Stimulated activated CD8-positive, alpha-beta memory T cell treated with anti-CD3 and anti-CD28 coated beads, Interleukin-12 subunit alpha, Interleukin-12 subunit beta, amount 100 ng/mL, for 1 hour (primary cell): Measurements from ENCODE around the gene GLIS1.

ENCODE experiments used
- DNase-seq: peaks from one replicate; pipeline ENCODE4 v3.0.0-alpha.2; 2020; ENCODE audit warnings: low read depth

The GLIS1 gene

GRCh38 chr1:53693773-53694717 is 44.9 kb downstream of the GLIS1 start:
- DNase-seq, result no peak

GRCh38 chr1:53693339-53693738 is 45.6 kb downstream of the GLIS1 start:
- no peak for DNase-seq

- DNase-seq, result no peak
These were observed 47.6 kb downstream of the GLIS1 start for GRCh38 chr1:53691326-53691725.

DNA sequence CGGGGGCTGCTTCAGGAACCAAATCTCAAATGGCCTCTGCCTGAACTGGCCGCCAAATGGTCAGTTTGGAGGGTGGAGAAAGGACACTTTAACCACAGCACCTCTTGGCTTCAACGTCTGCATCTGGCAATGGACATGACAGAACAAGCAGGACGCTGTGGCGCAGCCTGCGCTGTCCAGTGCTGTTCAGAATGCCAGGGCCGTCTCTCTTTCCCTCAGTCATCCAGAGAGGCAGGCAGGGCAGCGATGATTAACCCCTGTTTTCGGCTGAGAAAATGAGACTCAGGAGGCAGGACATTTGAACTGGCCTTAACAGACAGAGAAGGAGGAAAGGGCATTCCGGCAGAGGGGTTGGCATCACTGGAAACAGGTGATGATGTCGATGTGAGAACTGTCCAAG is 48.6 kb downstream of the GLIS1 start:
- no peak for DNase-seq

GRCh38 chr1:53689736-53690326 is 49.1 kb downstream of the GLIS1 start:
- DNase-seq, result no peak

GRCh38 chr1:53689223-53689622 is 49.7 kb downstream of the GLIS1 start:
- DNase-seq, result no peak

DNA sequence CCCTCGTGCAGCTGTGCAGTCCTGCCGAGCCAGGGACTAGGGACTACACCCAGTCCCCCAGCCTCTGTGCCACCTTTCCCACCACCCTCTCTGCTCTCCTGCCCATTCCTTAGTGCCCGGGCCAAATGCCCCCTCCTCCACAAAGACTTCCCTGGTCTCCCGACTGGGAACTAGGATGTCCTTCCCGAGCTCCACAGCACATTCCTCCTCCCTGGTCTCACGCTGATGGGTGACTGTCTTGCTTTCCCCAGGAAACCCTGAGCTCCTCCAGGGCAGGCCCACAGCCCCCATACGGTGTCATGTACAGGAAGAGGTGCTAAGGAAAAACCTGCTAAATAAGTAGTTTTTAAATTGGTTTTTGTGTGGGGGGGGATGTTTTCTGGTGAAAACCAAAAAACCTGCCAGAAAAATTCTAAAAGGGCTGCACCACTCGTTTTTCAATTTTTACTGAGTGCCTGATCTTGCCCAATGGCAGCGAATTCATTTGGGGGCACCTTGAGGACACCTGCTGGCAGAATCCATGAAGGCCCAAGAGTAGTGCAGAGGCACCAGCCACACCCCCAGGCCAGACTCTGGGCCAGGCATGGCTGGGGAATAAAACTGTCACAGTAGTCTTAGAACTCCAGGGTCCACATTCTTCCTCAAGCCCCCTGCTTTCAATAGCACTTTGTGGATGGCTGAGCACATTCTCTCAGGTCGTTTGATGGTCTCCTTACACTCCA is 50.4 kb downstream of the GLIS1 start:
- DNase-seq, result no peak

DNA sequence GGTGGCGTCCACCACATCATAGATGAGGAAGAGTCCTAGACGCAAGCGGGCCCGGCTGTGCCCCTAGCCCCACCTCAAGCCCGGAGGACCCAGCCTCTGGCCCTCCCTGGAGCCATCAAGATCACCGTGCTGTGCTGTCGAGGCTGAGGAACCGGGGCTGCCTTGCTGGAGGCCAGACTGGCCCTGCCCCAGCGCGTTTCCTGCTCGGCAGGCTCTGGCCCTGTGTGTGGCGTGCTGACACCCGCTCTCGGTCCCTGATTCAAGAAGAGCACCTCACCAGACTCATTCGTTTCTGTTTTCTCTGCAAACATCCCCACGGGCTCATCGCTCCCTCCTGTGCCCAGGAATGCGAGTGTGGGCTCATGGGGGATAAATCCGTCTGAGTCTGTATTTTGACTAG is 51.1 kb downstream of the GLIS1 start:
- no peak for DNase-seq

GRCh38 chr1:53687426-53687825 is 51.5 kb downstream of the GLIS1 start:
- DNase-seq, result no peak

GRCh38 chr1:53686965-53687267 is 52.0 kb downstream of the GLIS1 start:
- no peak for DNase-seq

DNA sequence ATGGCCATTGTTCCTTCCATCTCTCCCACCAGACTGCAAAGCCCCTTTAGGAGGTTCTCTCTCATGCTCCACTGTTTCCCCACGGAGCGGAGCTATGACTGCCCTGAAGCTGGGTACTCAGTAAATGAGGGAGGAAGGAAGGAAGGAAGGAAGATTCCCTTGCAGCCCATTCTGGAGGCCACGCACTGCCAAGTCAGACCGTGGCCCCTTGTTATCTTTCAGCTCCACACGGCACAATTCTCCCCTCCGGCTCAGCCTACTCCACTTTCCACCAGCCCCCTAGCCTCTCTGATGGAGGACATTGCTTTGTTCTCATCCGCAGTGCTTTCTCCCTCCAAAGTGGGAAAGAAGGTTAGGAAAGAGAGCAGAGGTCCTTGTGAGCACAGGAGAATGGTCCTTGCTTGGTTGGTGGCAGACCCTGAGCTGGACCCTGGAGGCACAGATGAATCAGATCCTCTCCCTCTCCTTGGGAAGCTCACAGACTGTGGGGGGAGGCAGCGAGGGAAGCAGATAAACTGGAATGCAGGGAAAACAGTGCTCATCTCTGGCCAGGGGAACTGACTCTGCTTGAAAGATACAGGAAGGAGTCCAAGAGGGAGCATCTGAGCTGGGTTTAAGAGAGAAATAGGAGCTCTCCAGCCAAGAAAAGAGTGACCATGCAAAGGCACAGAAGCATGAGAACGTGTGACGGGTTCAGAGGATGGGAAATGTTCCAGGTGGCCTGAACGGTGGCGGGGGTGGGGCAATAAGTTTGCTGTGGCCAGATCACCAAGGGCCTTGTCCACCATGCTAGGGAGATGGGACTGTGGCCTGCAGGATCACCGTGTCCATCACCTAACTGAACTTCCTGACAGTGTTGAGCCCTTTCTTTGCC is 52.6 kb downstream of the GLIS1 start:
- no peak for DNase-seq

GRCh38 chr1:53685272-53686051 is 53.5 kb downstream of the GLIS1 start:
- no peak for DNase-seq

- DNase-seq, result no peak
These were observed 54.2 kb downstream of the GLIS1 start for GRCh38 chr1:53684741-53685140.

- no peak for DNase-seq
These were observed 54.8 kb downstream of the GLIS1 start for GRCh38 chr1:53683986-53684740.

- no peak for DNase-seq
These were observed 56.1 kb downstream of the GLIS1 start for GRCh38 chr1:53682881-53683280.

DNA sequence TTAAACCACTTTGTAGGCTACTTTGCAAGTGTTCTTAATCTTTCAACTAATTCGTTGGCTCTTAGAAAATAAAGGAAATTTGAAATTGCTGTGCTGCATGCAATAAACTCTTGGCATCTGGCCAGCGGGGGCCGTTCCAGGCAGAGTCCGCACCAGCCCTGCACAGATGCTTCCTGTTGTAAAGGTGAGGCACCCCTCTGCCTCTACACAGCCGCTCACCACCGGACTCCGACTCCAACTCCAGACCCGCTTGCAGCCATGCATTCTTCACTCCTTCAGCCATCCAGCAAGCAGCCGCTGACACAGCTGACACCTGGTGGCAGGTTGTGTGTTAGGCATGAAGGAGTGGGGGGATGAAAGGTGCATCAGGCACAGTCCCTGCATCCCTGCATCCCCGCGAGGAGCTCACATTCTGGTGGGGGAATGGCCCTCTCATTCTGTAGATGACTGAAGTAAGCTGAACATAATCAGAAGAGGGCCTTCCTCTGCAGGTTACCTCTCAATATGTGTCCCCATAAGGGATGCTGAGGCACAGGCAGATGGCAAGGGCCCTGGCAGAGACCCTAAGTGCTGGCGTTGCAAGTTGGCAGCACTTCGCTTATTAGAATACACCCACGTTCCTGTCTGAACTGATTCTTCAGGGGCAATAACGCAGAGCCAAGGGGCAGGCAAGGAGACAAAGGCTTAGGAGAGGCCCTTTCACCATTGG is 56.8 kb downstream of the GLIS1 start:
- DNase-seq, result peak; percentile 4

DNA sequence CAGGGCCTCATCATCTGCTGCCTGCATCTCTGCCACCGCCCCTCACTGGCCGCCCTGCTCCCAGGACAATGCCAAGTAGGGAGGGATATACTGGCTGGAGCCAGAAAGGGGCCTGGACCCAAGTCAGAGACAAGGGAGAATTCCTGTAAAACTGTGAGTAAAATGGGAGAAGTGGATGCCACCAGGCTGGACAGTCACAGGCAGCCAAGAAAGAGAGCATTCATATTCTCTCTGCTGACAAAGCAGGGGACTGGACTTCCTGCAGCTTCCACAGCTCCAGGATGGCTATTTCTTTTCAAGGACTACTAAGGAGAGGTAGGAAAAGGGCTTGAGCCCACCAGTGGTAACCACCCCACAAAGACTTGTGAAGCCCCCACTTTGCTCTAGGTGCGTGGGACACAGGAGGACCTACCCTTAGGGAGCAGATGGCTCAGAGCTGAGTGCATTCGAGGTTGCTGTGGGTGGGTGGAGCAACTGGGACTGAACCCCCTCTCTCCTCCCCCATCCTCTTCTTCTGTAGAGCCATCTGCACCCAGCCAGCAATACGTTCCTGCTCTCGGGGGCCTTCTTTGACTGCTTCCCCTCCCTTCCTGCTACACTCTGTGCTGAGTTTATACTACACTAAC is 57.5 kb downstream of the GLIS1 start:
- no peak for DNase-seq

DNA sequence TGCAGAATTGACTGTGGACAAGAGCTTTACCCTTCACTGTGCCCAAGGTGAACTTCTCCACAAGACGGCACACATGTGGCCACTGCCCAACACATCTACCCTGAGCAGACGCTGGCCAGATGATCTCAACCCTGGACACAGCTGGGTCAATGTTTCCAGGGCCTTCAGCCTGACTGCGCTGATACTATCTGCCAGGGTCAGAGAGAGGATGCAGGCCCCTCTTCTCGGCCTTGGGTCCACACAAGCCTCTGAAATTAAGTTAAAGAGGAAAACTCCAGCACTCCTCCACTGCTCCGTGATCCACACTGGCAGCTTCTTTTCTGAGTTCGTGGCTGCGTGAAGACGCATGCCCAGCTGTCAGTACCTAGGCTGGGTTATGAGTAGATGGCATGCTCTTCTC is 58.1 kb downstream of the GLIS1 start:
- DNase-seq, result no peak
